Lower leg skin (tissue), 3 donors: ENCODE data around the gene DHDH.
"Not testable (repeated sequence)": the region's sequence is repeated elsewhere in the genome, so short reads cannot be mapped to it uniquely, and the experiment has no call there.

Experiments
- POLR2A ChIP-seq, 2 donors: fragments of 450-650 bp; IDR thresholded peaks; one replicate each; pipeline ENCODE4 v1.6.1; 2016 to 2017; ENCODE audit warnings: antibody characterized with exemption in 2 of 2, mild to moderate bottlenecking in 1 of 2, moderate library complexity in 1 of 2
- TF ChIP-seq, protein P1 (sequence below), 3 donors: fragments of 450-650 bp; IDR thresholded peaks; one replicate each; pipeline ENCODE4 v1.5.1; 2016; ENCODE audit warnings: antibody characterized with exemption in 3 of 3, mild to moderate bottlenecking in 3 of 3, moderate library complexity in 2 of 3

DNA sequence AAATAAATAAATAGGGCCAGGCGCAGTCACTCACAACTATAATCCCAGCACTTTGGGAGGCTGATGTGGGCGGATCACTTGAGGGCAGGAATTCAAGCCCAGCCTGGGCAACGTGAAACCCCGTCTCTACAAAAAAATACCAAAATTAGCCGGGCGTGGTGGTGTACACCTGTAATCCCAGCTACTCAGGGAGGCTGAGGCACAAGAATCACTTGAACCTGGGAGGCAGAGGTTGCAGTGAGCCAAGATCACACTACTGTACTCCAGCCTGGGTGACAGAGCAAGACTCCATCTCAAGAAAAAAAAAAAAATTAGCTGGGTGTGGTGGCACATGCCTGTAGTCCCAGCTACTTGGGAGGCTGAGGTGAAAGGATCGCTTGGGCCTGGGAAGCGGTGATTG lies 7.6 kb upstream of the DHDH start:
- TF ChIP-seq, protein P1, sequence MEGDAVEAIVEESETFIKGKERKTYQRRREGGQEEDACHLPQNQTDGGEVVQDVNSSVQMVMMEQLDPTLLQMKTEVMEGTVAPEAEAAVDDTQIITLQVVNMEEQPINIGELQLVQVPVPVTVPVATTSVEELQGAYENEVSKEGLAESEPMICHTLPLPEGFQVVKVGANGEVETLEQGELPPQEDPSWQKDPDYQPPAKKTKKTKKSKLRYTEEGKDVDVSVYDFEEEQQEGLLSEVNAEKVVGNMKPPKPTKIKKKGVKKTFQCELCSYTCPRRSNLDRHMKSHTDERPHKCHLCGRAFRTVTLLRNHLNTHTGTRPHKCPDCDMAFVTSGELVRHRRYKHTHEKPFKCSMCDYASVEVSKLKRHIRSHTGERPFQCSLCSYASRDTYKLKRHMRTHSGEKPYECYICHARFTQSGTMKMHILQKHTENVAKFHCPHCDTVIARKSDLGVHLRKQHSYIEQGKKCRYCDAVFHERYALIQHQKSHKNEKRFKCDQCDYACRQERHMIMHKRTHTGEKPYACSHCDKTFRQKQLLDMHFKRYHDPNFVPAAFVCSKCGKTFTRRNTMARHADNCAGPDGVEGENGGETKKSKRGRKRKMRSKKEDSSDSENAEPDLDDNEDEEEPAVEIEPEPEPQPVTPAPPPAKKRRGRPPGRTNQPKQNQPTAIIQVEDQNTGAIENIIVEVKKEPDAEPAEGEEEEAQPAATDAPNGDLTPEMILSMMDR (IDR thresholded peaks at IDR 0.05): not testable (repeated sequence)
- TF ChIP-seq POLR2A (IDR thresholded peaks at IDR 0.05): not testable (repeated sequence)
